K562 (cell line): ENCODE results near the gene ADPGK. TPM values are rescaled to one million over a fixed set of nuclear protein-coding genes. Genes with fewer than 3 reads are reported as not detected.

ENCODE experiments used
- EP400 ChIP-seq: fragments of 450-650 bp; IDR thresholded peaks from 2 replicates; pipeline ENCODE4 v1.6.1; 2017; ENCODE audit warnings: antibody characterized with exemption, mild to moderate bottlenecking, moderate library complexity
- HDAC2 ChIP-seq: fragments of 450-650 bp; IDR thresholded peaks from 2 replicates; pipeline ENCODE4 v1.6.1; 2016; ENCODE audit warnings: mild to moderate bottlenecking
- NR1H2 ChIP-seq: sonication (generic); formaldehyde crosslinking; IDR thresholded peaks from 2 replicates; pipeline ENCODE4 v1.4.0; 2020; ENCODE audit warnings: mild to moderate bottlenecking, missing genetic modification reagents
- SLC30A9 ChIP-seq: fragments of 250-450 bp; sonication (Bioruptor Pico); IDR thresholded peaks from 2 replicates; pipeline ENCODE4 v1.8.0; 2022; ENCODE audit warnings: mild to moderate bottlenecking, moderate library complexity
- polyA plus RNA-seq, 8 experiments: library from polyadenylated mRNA; depleted of rRNA in 4 of 8; stranded (reverse) in 5 of 8; unstranded in 3 of 8; fragments of >200 nt; fragmentation: Nextera tagmentation in 2 of 8; fragmentation: Illumina TruSeq in 1 of 8; extraction: Ambion mirVana in 2 of 8; extraction: Trizol in 1 of 8; gene quantifications; 2 replicates each; pipeline versions ENCODE4 v1.2.1 to v1.2.3, GENCODE V29; 2011 to 2014; ENCODE audit warnings: inconsistent platforms in 1 of 8, missing spikeins in 1 of 8
- total RNA-seq, 7 experiments: library from RNA; depleted of rRNA in 6 of 7; stranded (reverse); fragments of >200 nt in 6 of 7; fragmentation: Illumina TruSeq in 2 of 7; extraction: Trizol in 2 of 7; gene quantifications; 2 replicates each; pipeline versions ENCODE4 v1.2.1 to v1.2.3, GENCODE V29; 2011 to 2021; ENCODE audit warnings: low replicate concordance in 1 of 7
- TF ChIP-seq, protein P1 (sequence below): sonication (generic); formaldehyde crosslinking; IDR thresholded peaks from 2 replicates; pipeline ENCODE4 v1.8.0; 2023; ENCODE audit warnings: missing genetic modification reagents, mild to moderate bottlenecking, borderline replicate concordance
- TF ChIP-seq, protein P2 (sequence below): fragments of 450-650 bp; IDR thresholded peaks from 2 replicates; pipeline ENCODE4 v1.6.1; 2018; ENCODE audit warnings: mild to moderate bottlenecking, low read depth; ENCODE audit not compliant: partially characterized antibody

The ADPGK gene
- total and polyA plus RNA-seq, 9 of the 15 experiments (the other 6 are each of a cell fraction or from before 2014, with no cell fraction given), result 13.4 to 97.4 (median 48.5) TPM

DNA sequence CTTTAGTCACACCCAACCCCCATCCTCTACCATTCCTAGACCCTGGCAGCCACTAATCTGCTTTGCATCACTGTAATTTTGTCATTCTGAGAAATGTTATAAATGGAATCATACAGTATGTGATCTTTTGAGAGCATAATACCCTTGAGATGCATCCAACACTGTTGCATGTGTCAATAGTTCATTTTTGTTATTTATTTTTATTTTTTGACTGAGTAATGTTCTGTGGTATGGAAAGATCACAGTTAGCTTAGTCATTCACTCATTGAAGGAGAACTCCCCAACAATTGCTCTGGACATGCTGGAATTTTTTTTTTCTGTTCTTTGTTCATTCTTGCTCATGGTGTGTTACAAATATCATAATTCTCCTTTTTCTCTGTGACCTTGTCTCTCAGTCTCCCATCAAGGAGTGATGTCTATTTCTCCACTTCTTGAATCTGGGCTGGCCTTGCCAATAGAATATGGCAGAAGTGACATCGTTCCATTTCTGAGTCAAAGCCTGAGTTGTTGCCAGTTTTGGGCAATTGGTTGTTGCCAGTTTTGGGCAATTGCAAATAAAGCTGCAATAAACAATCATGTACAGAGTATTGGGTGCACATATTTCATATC is 6.8 kb upstream of the ADPGK start (continued):
- TF ChIP-seq, protein P1, sequence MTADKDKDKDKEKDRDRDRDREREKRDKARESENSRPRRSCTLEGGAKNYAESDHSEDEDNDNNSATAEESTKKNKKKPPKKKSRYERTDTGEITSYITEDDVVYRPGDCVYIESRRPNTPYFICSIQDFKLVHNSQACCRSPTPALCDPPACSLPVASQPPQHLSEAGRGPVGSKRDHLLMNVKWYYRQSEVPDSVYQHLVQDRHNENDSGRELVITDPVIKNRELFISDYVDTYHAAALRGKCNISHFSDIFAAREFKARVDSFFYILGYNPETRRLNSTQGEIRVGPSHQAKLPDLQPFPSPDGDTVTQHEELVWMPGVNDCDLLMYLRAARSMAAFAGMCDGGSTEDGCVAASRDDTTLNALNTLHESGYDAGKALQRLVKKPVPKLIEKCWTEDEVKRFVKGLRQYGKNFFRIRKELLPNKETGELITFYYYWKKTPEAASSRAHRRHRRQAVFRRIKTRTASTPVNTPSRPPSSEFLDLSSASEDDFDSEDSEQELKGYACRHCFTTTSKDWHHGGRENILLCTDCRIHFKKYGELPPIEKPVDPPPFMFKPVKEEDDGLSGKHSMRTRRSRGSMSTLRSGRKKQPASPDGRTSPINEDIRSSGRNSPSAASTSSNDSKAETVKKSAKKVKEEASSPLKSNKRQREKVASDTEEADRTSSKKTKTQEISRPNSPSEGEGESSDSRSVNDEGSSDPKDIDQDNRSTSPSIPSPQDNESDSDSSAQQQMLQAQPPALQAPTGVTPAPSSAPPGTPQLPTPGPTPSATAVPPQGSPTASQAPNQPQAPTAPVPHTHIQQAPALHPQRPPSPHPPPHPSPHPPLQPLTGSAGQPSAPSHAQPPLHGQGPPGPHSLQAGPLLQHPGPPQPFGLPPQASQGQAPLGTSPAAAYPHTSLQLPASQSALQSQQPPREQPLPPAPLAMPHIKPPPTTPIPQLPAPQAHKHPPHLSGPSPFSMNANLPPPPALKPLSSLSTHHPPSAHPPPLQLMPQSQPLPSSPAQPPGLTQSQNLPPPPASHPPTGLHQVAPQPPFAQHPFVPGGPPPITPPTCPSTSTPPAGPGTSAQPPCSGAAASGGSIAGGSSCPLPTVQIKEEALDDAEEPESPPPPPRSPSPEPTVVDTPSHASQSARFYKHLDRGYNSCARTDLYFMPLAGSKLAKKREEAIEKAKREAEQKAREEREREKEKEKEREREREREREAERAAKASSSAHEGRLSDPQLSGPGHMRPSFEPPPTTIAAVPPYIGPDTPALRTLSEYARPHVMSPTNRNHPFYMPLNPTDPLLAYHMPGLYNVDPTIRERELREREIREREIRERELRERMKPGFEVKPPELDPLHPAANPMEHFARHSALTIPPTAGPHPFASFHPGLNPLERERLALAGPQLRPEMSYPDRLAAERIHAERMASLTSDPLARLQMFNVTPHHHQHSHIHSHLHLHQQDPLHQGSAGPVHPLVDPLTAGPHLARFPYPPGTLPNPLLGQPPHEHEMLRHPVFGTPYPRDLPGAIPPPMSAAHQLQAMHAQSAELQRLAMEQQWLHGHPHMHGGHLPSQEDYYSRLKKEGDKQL (CRISPR knock-in tag), result no peak
- TF ChIP-seq EP400, result no peak
- TF ChIP-seq HDAC2, result no peak
- TF ChIP-seq NR1H2 (CRISPR knock-in tag), result no peak
- TF ChIP-seq SLC30A9 (CRISPR knock-in tag), result no peak
- TF ChIP-seq, protein P2, sequence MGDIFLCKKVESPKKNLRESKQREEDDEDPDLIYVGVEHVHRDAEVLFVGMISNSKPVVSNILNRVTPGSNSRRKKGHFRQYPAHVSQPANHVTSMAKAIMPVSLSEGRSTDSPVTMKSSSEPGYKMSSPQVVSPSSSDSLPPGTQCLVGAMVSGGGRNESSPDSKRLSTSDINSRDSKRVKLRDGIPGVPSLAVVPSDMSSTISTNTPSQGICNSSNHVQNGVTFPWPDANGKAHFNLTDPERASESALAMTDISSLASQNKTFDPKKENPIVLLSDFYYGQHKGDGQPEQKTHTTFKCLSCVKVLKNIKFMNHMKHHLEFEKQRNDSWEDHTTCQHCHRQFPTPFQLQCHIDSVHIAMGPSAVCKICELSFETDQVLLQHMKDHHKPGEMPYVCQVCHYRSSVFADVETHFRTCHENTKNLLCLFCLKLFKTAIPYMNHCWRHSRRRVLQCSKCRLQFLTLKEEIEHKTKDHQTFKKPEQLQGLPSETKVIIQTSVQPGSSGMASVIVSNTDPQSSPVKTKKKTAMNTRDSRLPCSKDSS, result no peak
- TF ChIP-seq, all 486 proteins: peak for 0
